OCI-LY3 (cell line): ENCODE results near the gene EXD3.

ENCODE experiments used
- H2AFZ ChIP-seq: fragments of 200-600, 300-600 bp; shearing (Covaris generic); 2 replicates; pipeline ENCODE4 v1.6.0; 2014; ENCODE audit warnings: antibody characterized with exemption, low read depth, low read length
- H3K27ac ChIP-seq: fragments of 200-600, 300-600 bp; sonication (generic); 2 replicates; pipeline ENCODE4 v1.5.1; 2014; ENCODE audit warnings: mild to moderate bottlenecking, low read length, moderate library complexity, mixed read lengths
- H3K27me3 ChIP-seq: fragments of 200-600, 300-600 bp; sonication (generic); 2 replicates; pipeline ENCODE4 v1.6.1; 2014; ENCODE audit warnings: low read depth, low read length, mixed read lengths
- H3K36me3 ChIP-seq: fragments of 200-600, 300-600 bp; sonication (generic); replicated peaks from 2 replicates; pipeline ENCODE3; 2014; ENCODE audit warnings: low read depth, low read length, mixed read lengths
- H3K4me1 ChIP-seq: fragments of 300-600, 200-600 bp; sonication (generic); 2 replicates; pipeline ENCODE4 v1.6.1; 2014; ENCODE audit warnings: low read length, mixed read lengths
- H3K4me2 ChIP-seq: fragments of 200-600, 300-600 bp; sonication (generic); 2 replicates; pipeline ENCODE4 v1.6.1; 2014; ENCODE audit warnings: low read length, mixed read lengths
- H3K4me3 ChIP-seq: fragments of 300-600, 200-600 bp; sonication (generic); 2 replicates; pipeline ENCODE4 v1.5.1; 2014; ENCODE audit warnings: antibody characterized with exemption, mild to moderate bottlenecking, low read length, moderate library complexity
- H3K79me2 ChIP-seq: fragments of 300-600, 200-600 bp; shearing (Covaris generic); 2 replicates; pipeline ENCODE4 v1.6.1; 2014; ENCODE audit warnings: mild to moderate bottlenecking, low read length, mixed read lengths
- H3K9ac ChIP-seq: fragments of 300-600, 200-600 bp; shearing (Covaris generic); 2 replicates; pipeline ENCODE4 v1.6.0; 2014; ENCODE audit warnings: mild to moderate bottlenecking, low read length, moderate library complexity
- H3K9me3 ChIP-seq: fragments of 200-600, 300-600 bp; shearing (Covaris generic); 2 replicates; pipeline ENCODE4 v1.6.1; 2014; ENCODE audit warnings: low read length, mixed read lengths; ENCODE audit not compliant: insufficient read depth
- H4K20me1 ChIP-seq: fragments of 200-600, 300-600 bp; sonication (generic); 2 replicates; pipeline ENCODE4 v1.6.1; 2016; ENCODE audit warnings: low read length, mixed read lengths; ENCODE audit not compliant: insufficient read depth
- CTCF ChIP-seq: fragments of 200-600, 300-600 bp; sonication (generic); IDR thresholded peaks from 2 replicates; pipeline ENCODE4 v1.5.1; 2014; ENCODE audit warnings: antibody characterized with exemption, low read length, low read depth
- EZH2phosphoT487 ChIP-seq: fragments of 200-600 bp; shearing (Covaris generic); IDR thresholded peaks from 2 replicates; pipeline ENCODE4 v1.6.1; 2018; ENCODE audit warnings: antibody characterized with exemption, mixed run types, low read depth

The EXD3 gene

GRCh38 chr9:137417161-137418021 is 5.6 kb downstream of the EXD3 start:
- TF ChIP-seq EZH2phosphoT487 (no peak), CTCF (no peak)
- H3K27ac ChIP-seq, result no peak overlapping the region
- H3K9ac ChIP-seq, result no peak overlapping the region
- H3K9me3 ChIP-seq, result no peaks in the 10 kb centered on the region
- H4K20me1 ChIP-seq, result peaks cover 7% of the 10 kb centered on the region; the same call in 1 of the 2 replicates
- no peak overlapping the region for H3K4me3 ChIP-seq
- H3K36me3 ChIP-seq, result no peaks in the 10 kb centered on the region
- peaks cover 12% of the 10 kb centered on the region for H3K79me2 ChIP-seq
- H3K4me2 ChIP-seq, result no peak overlapping the region
- no peaks in the 10 kb centered on the region for H3K27me3 ChIP-seq
- H2AFZ ChIP-seq, result no peak overlapping the region
- H3K4me1 ChIP-seq, result peaks cover 5% of the 10 kb centered on the region

DNA sequence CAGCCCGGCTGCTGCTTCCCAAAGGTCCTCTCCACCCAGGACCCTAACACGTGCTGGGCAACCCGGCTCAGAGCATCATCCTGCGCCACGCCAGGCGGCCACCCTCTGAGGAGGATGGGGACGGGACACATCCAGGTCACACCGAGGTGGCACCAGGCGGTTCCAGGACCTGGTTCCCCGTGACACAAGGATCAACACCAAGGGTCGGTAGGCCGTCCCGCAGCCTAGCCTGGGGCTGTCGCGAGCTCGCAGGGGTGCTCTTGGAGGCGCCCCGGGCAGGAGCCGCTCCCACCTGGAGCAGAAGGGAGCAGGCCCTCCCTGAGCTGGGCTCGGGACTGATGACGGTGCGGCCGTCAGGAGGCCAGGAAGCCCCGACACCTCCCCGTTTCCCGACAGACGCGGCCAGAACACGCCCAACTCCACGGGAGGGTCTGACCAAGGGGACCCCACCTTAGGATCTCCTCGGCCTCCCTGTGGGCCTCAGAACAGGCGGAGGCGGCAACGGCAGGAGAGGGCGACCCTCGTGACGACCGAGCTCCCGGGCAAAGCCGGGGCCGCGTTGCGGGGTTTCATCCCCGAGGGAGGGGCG is 6.3 kb downstream of the EXD3 start:
- H3K36me3 ChIP-seq, result no peaks in the 10 kb centered on the region
- peaks cover 9% of the 10 kb centered on the region for H3K4me1 ChIP-seq
- no peak overlapping the region for H3K9ac ChIP-seq
- H4K20me1 ChIP-seq, result peaks cover 7% of the 10 kb centered on the region; the same call in 1 of the 2 replicates
- no peaks in the 10 kb centered on the region for H3K9me3 ChIP-seq
- H3K27me3 ChIP-seq, result no peaks in the 10 kb centered on the region
- H3K79me2 ChIP-seq, result peaks cover 5% of the 10 kb centered on the region
- no peak overlapping the region for H3K4me3 ChIP-seq
- no peak overlapping the region for H2AFZ ChIP-seq
- TF ChIP-seq CTCF (no peak), EZH2phosphoT487 (no peak)
- H3K27ac ChIP-seq, result no peak overlapping the region
- no peak overlapping the region for H3K4me2 ChIP-seq

GRCh38 chr9:137416006-137416562 is 6.9 kb downstream of the EXD3 start:
- H3K4me3 ChIP-seq, result no peak overlapping the region
- no peak overlapping the region for H2AFZ ChIP-seq
- H3K4me2 ChIP-seq, result no peak overlapping the region
- H3K27me3 ChIP-seq, result no peaks in the 10 kb centered on the region
- no peak overlapping the region for H3K27ac ChIP-seq
- H3K4me1 ChIP-seq, result peaks cover 8% of the 10 kb centered on the region; the same call in 1 of the 2 replicates
- no peak overlapping the region for H3K9ac ChIP-seq
- TF ChIP-seq EZH2phosphoT487 (no peak), CTCF (no peak)
- H4K20me1 ChIP-seq, result peaks cover 7% of the 10 kb centered on the region; the same call in 1 of the 2 replicates
- H3K79me2 ChIP-seq, result no peaks in the 10 kb centered on the region
- no peaks in the 10 kb centered on the region for H3K36me3 ChIP-seq
- H3K9me3 ChIP-seq, result no peaks in the 10 kb centered on the region

DNA sequence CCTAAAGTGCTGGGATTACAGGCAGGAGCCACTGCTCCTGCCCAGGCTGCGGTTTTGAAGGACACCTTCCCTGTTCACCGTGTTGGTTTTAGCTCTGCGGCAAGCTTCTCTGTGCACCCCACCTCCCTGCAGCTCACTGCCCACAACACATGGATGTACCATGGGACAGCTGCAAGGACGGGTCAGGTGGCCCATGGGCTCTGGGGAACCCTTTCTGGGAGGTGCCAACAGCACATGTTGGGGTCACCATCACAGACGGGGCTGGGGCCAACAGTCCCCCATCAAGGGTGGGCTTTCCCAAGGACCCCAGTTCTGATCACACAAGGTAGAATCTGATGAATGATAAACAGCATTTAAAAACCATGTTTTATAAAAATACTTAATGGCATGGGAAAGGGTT is 7.5 kb downstream of the EXD3 start:
- Histone ChIP-seq H3K4me3 (no peak overlapping the region), H3K36me3 (no peaks in the 10 kb centered on the region), H3K4me2 (no peak overlapping the region), H4K20me1 (peaks cover 7% of the 10 kb centered on the region; the same call in 1 of the 2 replicates), H3K27ac (no peak overlapping the region), H3K79me2 (no peaks in the 10 kb centered on the region), H3K4me1 (peaks cover 8% of the 10 kb centered on the region; the same call in 1 of the 2 replicates), H3K9me3 (no peaks in the 10 kb centered on the region), H3K9ac (no peak overlapping the region), H2AFZ (no peak overlapping the region), H3K27me3 (no peaks in the 10 kb centered on the region)
- TF ChIP-seq CTCF (no peak), EZH2phosphoT487 (no peak)
